ENCODE results near the gene AFTPH. TPM values are rescaled to one million over a fixed set of nuclear protein-coding genes. Genes with fewer than 3 reads are reported as not detected.
A peak's percentile ranks its signal among the peaks of the same experiment; 100 is the strongest.
"Not testable (repeated sequence)": the region's sequence is repeated elsewhere in the genome, so short reads cannot be mapped to it uniquely, and the experiment has no call there.

Gene AFTPH
- total RNA-seq, 2 experiments from 2014 or later, result 34.3 to 38.9 TPM

DNA sequence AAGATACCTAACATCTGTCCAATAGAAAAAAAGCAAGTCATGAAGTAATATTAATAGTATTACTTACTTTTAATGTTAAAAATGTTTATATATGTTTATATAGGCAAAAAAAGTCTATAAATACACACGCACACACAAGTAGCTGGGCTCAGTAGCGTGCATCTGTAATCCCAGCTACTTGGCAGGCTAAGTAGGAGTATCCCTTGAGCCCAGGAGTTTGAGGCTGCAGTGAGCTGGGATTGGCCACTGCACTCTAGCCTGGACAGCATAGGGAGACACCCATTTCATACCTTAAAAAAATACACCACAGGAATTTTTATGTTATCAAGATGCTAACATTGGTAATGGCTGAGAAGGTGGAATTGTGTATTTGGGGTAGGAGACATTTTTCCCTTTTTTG, 17.4 kb upstream of the AFTPH start:
- POLR2A ChIA-PET, result no interaction called here
- Mint-ChIP-seq H3K9me3 (no peaks in the 10 kb centered on the region), H3K27ac (no peak overlapping the region), H3K27me3 (peaks cover 13% of the 10 kb centered on the region), H3K4me3 (no peak overlapping the region), H3K36me3 (no peaks in the 10 kb centered on the region), H3K4me1 (peaks cover 2% of the 10 kb centered on the region)
- DNase-seq, result no peak
- ATAC-seq (ENCODE audit: low read depth), result no peak

DNA sequence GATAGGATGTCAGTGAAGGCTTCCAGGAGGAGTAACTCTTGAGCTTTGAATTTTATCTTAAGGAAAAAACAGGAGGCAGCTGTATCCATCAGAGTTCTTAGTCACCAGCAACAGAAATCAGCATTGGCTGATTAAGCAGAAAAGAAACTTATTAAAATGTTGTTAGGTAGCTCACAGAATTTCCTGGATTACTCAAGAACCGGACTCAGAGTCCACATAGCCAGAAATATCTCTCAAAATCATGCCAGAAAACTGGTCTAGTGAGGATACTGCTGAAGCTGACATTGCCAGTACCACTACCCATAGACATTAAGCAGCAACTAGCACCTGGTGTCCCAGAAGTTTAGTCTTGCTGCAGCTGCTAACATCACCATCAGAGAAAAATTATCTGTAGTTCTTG, 10.1 kb upstream of the AFTPH start:
- POLR2A ChIA-PET, result interaction anchor here (0.6 to 0.7 kb wide), 2 partner anchors 23 to 183 kb away, joined by 4 to 5 read pairs; no protein-coding TSS in a partner anchor
- Mint-ChIP-seq H3K36me3 (no peaks in the 10 kb centered on the region), H3K4me1 (no peaks in the 10 kb centered on the region), H3K4me3 (no peak overlapping the region), H3K9me3 (no peaks in the 10 kb centered on the region), H3K27ac (no peak overlapping the region), H3K27me3 (peaks cover 30% of the 10 kb centered on the region)
- ATAC-seq (ENCODE audit: low read depth) (no peak), DNase-seq (no peak)

DNA sequence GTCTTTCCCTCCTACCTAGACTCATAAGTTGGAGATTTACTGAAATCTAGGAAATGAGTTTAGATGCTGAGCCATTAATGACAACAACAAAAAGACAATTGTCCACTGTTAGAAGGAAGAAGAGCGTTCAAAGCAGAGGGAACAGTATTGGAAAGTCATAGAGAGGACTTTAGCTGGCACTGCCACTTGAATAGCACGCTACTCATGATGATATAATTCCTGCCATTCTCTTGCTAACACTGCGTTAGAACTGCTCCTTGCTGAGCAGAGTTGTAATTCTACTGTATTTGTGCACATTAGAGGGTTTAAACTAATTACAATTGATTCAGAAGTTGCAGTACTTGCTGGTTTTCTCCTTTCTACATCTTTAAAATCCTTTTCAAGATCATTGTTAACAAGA, 9.0 kb upstream of the AFTPH start:
- POLR2A ChIA-PET, result interaction anchor here (0.6 kb wide), 1 partner anchor 204 kb away, joined by 5 read pairs; no protein-coding TSS in a partner anchor
- H3K36me3 Mint-ChIP-seq, result no peaks in the 10 kb centered on the region
- peaks cover 24% of the 10 kb centered on the region for H3K27me3 Mint-ChIP-seq
- H3K9me3 Mint-ChIP-seq, result no peaks in the 10 kb centered on the region
- H3K27ac Mint-ChIP-seq, result no peak overlapping the region
- no peaks in the 10 kb centered on the region for H3K4me1 Mint-ChIP-seq
- no peak for DNase-seq
- H3K4me3 Mint-ChIP-seq, result no peak overlapping the region
- no peak for ATAC-seq (ENCODE audit: low read depth)

DNA sequence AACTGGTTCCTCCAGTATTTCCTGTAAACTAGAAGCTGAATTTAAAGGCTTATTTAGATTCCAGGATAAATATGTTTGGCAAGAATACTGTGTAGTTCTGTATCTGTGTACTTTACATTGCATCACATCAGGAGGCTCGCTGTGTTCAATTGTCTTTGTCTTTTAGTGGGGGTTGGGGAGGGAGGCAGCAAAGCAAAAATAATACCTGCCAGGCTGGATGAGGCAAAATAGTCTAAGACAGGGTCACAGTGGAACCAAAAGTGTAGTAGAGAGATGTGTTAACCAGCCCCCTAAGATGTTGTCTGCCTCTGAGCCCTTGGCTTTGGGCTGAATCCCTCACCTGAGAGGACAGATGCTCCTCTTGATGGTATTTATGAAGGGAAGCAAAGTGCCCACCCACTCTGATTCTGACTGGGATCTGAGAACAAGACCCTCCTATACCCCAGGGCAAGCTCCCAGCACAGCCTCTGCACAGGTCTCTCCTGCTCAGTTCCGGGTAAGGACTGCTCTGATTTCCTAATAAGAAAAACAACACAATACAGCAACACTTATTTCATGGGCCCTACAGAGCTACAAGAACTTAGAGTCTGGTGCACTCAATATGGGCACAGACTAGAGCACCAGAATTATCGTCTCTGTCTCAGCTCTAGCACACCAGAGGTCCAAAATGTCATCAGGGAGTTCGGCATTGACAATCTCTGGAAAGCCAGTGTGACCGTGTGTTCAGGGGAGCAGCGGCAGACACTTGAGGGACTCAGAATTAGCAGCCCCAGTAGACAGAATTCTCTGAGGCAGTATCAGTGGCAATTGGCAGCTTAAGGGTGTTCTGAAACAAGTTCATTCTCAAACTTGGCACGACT, 7.2 kb upstream of the AFTPH start:
- Mint-ChIP-seq H3K4me3 (no peak overlapping the region), H3K27me3 (peaks cover 26% of the 10 kb centered on the region), H3K9me3 (no peaks in the 10 kb centered on the region), H3K4me1 (no peaks in the 10 kb centered on the region), H3K36me3 (no peaks in the 10 kb centered on the region), H3K27ac (no peak overlapping the region)
- no peak for DNase-seq
- POLR2A ChIA-PET, result no interaction called here
- ATAC-seq (ENCODE audit: low read depth), result no peak

DNA sequence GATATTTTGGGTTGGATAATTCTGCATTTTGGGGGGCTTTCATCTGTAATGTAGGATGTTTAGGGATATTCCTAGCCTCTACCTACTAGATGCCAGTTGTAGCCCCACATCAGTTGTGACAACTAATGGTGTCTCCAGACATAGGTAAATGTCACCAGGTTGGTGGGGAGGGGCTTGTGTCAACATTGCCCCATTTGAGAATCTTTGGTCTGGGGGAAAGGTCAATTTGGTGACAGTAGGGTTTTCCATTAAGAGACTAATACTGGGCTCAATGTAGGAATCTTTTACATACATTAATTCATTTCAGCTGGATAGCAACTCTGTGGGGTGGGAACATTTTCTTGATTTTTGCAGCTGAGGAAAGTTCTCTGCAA, 6.6 kb upstream of the AFTPH start:
- H3K4me1 Mint-ChIP-seq, result no peaks in the 10 kb centered on the region
- POLR2A ChIA-PET, result no interaction called here

DNA sequence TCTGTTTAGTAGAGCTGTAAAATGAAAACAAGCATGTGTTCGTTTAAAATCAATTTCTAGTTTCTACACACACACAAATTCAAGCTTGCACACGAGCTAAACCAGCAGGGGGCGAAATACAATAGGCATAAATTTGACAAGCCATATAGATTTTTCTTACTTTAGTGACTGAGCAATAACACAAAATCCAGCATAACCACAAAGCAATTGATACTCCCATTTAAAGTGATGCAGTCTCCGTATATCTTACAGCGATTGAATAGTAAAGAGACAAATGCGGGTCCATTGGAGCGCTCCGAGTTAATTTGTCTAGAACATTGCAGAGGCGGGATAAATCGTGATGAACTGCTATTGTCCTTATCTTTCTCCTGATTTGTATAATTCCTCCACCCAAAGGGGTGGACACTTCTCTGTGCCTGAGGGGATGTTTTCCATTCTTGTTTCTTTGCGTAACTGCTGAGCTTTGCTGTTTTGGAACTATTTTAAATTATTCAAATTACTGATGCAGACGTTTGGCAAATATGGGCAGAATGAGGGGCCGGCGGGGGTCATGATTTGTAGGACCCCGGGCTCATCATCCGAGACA, 1.2 kb upstream of the AFTPH start:
- H3K27ac Mint-ChIP-seq, result peak overlapping the region; percentile 97
- peaks cover 25% of the 10 kb centered on the region for H3K4me1 Mint-ChIP-seq
- H3K27me3 Mint-ChIP-seq, result peaks cover 9% of the 10 kb centered on the region
- DNase-seq (peak; percentile 38), ATAC-seq (ENCODE audit: low read depth) (no peak)
- H3K36me3 Mint-ChIP-seq, result peaks cover 3% of the 10 kb centered on the region
- H3K4me3 Mint-ChIP-seq, result peak overlapping the region; percentile 98
- H3K9me3 Mint-ChIP-seq, result no peaks in the 10 kb centered on the region
- POLR2A ChIA-PET, result interaction anchor here (0.7 to 1.8 kb wide), 15 partner anchors 45 to 542 kb away, joined by 3 to 10 read pairs (median 4); partner anchors contain the start of gene SERTAD2

More for the DNA sequence above, 6.6 kb upstream of the AFTPH start:
- Mint-ChIP-seq H3K9me3 (no peaks in the 10 kb centered on the region), H3K27me3 (peaks cover 26% of the 10 kb centered on the region), H3K36me3 (no peaks in the 10 kb centered on the region), H3K4me3 (no peak overlapping the region), H3K27ac (no peak overlapping the region)
- DNase-seq (no peak), ATAC-seq (ENCODE audit: low read depth) (no peak)

DNA sequence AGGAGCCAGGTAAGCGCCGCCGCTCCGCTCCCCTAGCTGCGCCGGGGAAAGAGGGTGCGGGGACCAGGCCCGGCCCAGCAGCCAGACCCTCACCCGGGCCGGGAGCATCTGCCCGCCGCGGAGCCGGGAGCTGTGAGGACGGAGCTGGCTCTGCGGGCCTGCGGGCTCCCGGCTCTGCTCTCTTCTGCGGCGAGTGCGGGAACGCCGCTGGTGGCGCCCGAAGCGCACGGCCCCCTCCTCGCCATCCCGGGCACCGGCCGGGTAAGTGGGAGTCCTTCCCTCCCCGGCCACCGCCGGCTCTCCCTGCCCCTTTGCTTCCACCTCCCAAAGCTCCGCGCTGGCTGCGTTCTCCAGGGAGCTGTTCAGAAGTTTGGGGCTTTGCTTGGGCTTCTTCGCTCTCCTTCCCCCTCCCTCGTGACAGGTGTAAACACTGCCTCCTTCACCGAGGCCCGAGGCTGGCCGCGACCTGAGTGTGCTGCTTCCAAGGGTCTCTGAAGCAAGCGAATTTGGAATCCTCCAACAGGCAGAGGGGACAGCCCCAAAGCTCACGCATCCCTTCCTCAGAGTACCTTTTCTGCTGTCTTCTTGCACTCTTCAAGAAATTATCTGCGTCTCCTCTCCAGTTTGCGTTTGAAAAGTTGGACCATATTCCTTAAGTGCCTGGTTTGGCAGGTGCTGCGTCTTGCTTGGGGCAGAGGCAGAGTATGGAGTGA, 632 bp downstream of the AFTPH start:
- DNase-seq (no peak), ATAC-seq (ENCODE audit: low read depth) (peak; percentile 9)
- Mint-ChIP-seq H3K4me3 (peak overlapping the region; percentile 99), H3K9me3 (no peaks in the 10 kb centered on the region), H3K27me3 (peaks cover 5% of the 10 kb centered on the region), H3K27ac (peak overlapping the region; percentile 99), H3K4me1 (peaks cover 34% of the 10 kb centered on the region), H3K36me3 (peaks cover 5% of the 10 kb centered on the region)
- POLR2A ChIA-PET, result interaction anchor here (0.6 to 1.8 kb wide), 14 partner anchors 37 to 684 kb away, joined by 3 to 8 read pairs (median 3); partner anchors contain the start of genes SERTAD2 and UGP2

DNA sequence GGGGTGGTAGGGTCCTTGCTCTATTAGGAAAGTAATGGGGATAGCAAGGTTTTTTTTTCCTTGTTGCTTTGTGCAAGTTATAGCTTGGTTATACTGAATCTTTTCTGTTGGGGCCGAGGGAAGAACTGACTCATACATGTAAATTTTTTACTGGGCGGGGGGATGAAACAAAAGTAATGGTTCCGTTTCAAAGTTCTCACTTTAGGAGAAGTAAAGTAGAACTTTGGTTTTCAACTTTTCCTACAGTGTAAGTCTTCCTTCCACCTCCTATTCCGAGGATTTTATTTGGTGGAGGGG, 1.1 kb downstream of the AFTPH start:
- ATAC-seq (ENCODE audit: low read depth) (no peak), DNase-seq (no peak)
- Mint-ChIP-seq H3K4me1 (peaks cover 35% of the 10 kb centered on the region), H3K36me3 (peaks cover 5% of the 10 kb centered on the region), H3K27me3 (peaks cover 5% of the 10 kb centered on the region), H3K9me3 (no peaks in the 10 kb centered on the region), H3K27ac (peak overlapping the region; percentile 99), H3K4me3 (peak overlapping the region; percentile 99)
- POLR2A ChIA-PET, result interaction anchor here (0.6 to 1.5 kb wide), 6 partner anchors 9 to 476 kb away, joined by 3 read pairs; no protein-coding TSS in a partner anchor

DNA sequence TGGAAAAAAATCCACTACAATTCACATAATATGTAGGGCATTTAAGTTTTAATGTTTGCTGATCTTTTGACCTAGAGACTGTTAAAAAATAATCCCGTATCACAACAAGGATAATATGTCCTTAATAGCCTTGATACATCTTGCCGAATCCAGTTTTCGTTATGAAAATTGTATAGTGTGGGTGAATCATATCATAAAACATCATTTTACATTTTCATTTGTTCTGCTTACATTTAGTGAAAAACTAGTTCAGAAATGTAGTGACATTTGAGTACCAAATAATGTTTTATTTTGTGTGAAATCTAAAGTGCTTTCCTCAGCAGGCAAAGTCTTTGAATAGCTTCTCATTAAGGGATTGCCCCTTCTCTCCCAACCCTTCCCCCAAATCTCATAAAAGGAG, 1.9 kb downstream of the AFTPH start:
- Mint-ChIP-seq H3K36me3 (peaks cover 5% of the 10 kb centered on the region), H3K27me3 (peaks cover 5% of the 10 kb centered on the region), H3K9me3 (no peaks in the 10 kb centered on the region), H3K27ac (peak overlapping the region; percentile 19), H3K4me1 (peaks cover 37% of the 10 kb centered on the region), H3K4me3 (peak overlapping the region; percentile 99)
- DNase-seq (no peak), ATAC-seq (ENCODE audit: low read depth) (no peak)
- POLR2A ChIA-PET, result interaction anchor here (1.5 kb wide), 1 partner anchor 9 kb away, joined by 3 read pairs; no protein-coding TSS in a partner anchor

DNA sequence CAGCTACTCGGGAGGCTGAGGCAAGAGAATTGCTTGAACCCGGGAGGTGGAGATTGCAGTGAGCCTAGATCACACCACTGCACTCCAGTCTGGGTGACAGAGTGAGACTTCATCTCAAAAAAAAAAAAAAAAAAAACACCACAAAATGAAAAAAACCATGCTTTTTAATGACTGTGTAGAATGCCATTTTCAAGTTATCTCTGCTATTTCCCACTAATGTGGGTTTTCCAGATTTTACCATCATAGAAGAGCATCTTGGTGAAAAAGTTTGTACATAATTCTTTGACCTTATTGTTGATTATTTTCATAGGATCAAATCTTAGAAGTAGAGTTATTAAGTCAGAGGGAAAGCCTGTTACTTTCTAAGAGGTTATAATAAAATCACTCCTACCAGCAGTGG, 6.8 kb downstream of the AFTPH start:
- ATAC-seq (ENCODE audit: low read depth); H3K27me3 Mint-ChIP-seq; H3K27ac Mint-ChIP-seq; H3K4me3 Mint-ChIP-seq; POLR2A ChIA-PET; H3K9me3 Mint-ChIP-seq; H3K36me3 Mint-ChIP-seq; DNase-seq: not testable (repeated sequence)
- H3K4me1 Mint-ChIP-seq, result peaks cover 42% of the 10 kb centered on the region

DNA sequence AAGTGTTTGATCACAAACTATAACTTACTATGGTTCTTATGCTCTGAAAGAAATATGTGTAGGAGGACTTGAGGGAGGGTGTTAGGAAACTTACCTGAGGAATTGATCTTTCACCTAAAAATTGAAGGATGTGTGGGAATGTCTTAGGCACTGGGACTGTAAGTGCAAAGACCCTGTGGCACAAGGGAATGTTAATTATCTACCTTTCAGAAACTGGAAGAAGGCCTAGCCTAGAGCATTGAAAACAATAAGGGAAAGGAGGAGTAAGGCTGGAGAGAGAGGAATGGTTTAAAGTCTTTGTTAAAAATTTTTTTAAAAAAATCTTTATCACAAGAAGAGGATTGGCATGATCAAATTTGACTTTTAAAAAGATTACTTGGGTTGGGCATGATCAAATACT, 7.9 kb downstream of the AFTPH start:
- H3K27ac Mint-ChIP-seq, result no peak overlapping the region
- POLR2A ChIA-PET, result no interaction called here

DNA sequence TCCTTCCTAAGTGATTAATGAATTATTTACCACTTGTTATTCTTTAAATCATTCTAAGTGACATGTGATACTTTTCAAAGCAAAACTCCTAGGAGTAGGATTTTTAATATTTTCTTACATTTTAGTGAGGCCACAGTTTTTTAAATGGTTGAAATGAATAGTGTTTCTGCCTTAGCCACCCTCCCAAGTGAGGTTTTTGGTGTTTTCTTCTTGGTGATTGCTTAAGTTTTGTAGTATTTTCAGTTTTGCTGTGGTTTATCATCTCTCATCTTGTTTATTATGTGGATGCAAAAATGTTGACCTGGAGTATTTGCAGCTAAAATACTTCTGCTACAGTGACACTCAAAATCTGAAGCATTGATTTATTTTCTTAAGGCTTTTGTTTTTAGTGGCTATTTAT, 9.8 kb downstream of the AFTPH start:
- H3K27me3 Mint-ChIP-seq, result no peaks in the 10 kb centered on the region
- H3K9me3 Mint-ChIP-seq, result no peaks in the 10 kb centered on the region
- no peak for ATAC-seq (ENCODE audit: low read depth)
- H3K4me1 Mint-ChIP-seq, result peaks cover 29% of the 10 kb centered on the region
- POLR2A ChIA-PET, result interaction anchor here (0.6 to 1.2 kb wide), 2 partner anchors 8 to 22 kb away, joined by 3 read pairs; no protein-coding TSS in a partner anchor
- DNase-seq, result no peak
- no peak overlapping the region for H3K27ac Mint-ChIP-seq
- no peak overlapping the region for H3K4me3 Mint-ChIP-seq
- H3K36me3 Mint-ChIP-seq, result peaks cover 11% of the 10 kb centered on the region

More for the DNA sequence above, 7.9 kb downstream of the AFTPH start:
- Mint-ChIP-seq H3K4me3 (no peak overlapping the region), H3K27me3 (no peaks in the 10 kb centered on the region), H3K9me3 (no peaks in the 10 kb centered on the region), H3K4me1 (peaks cover 36% of the 10 kb centered on the region), H3K36me3 (peaks cover 10% of the 10 kb centered on the region)
- no peak for ATAC-seq (ENCODE audit: low read depth)
- no peak for DNase-seq

DNA sequence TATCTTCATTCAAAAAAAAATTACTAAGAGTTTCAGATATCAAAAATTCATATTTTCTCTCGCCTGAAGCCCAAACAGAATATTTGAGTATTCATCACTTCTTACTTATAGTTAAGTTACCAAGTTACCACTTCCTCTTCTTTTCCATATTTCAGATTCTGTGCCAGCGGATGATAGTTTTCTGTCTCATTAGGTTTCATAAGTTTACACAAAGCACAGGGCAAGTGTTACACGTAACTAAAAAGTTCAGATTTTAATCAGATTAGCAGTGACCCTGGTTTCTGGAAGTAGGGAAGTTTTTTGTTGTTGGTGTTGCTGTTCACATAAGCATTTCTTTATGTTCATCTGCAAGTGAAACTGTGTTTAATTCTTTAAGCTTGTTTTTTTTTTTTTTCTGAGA, 10.2 kb downstream of the AFTPH start:
- Mint-ChIP-seq H3K4me1 (peaks cover 29% of the 10 kb centered on the region), H3K27ac (peak overlapping the region; percentile 2), H3K4me3 (peak overlapping the region; percentile 19), H3K27me3 (no peaks in the 10 kb centered on the region), H3K9me3 (no peaks in the 10 kb centered on the region), H3K36me3 (peaks cover 8% of the 10 kb centered on the region)
- no peak for DNase-seq
- POLR2A ChIA-PET, result interaction anchor here (0.6 to 1.2 kb wide), 2 partner anchors 8 to 22 kb away, joined by 3 read pairs; no protein-coding TSS in a partner anchor
- no peak for ATAC-seq (ENCODE audit: low read depth)

Measured in activated naive CD8-positive, alpha-beta T cell treated with anti-CD3 and anti-CD28 coated beads, Interleukin-2, amount 10 ng/mL, durations not matched to agents 7 days and 5 days (primary cell).